Measurements from ENCODE around the gene FGGY.
"Not testable (repeated sequence)": the region's sequence is repeated elsewhere in the genome, so short reads cannot be mapped to it uniquely, and the experiment has no call there.

FGGY gene

DNA sequence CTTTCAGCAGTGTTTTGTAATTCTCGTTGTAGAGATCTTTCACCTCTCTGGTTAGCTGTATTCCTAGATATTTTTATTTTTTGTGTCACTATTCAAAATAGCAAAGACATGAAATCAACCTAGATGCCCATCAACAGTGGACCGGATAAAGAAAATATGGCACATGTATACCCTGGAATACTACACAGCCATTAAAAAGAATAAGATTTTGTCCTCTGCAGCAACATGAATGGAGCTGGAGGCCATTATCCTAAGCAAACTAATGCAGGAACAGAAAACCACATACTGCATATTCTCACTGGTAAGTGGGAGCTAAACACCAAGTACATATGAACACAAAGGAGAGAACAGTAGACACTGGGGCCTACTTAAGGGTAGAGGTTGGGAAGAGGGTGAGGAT is 199.3 kb downstream of the FGGY start:
- not testable (repeated sequence) for DNase-seq

- DNase-seq: no peak
These were observed 200.7 kb downstream of the FGGY start for GRCh38 chr1:59497616-59498015.

DNA sequence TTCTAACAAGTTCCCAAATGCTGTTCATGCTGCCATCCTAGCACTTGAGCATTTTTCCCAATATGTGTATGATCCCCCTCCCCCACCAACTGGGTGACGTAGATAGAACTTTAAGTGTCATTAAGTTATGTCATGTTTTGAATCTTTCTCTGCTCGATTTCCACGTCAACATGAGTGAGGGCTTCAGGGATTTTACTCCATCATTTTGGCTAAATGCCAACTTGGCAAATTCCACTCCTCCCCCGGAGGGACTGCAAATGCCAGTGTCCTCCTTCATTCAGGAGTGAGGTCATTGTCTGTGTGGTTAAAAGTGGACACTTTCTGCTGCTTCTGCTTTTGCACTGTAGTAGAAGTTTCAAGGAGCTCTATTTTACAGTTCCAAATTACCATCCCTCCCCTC is 201.7 kb downstream of the FGGY start:
- no peak for DNase-seq

DNA sequence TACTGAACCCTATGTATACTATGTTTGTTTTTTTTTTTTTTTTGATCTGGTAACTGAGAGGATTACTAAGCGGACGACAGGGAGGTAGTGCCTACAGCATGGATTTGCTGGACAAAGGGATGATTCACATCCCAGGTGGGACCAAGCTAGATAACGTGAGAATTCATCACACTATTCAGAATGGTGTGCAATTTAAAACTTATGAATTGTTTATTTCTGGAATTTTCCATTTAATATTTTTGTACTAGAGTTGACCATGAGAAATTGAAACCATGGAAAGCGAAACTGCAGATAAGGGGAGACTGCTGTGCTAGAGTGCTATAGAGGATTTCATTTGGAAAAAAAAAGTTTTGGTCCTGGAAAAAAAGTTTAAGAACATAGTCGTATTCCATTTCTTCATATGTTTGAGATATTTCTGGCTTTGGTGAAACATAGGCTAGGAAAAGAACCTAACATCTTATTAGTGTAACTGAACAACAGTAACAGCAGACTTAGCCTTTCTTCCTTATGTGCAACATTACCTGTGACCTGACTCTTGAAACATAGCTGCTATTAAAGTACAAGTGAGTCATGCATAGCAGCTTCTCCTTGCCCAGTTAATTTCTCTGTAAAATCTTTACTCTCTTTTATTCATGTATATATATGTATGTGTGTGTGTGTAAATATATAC is 202.5 kb downstream of the FGGY start:
- DNase-seq: no peak

- DNase-seq: no peak
These were observed 203.2 kb downstream of the FGGY start for GRCh38 chr1:59499943-59500569.

GRCh38 chr1:59500950-59501742 is 204.3 kb downstream of the FGGY start:
- DNase-seq: no peak

DNA sequence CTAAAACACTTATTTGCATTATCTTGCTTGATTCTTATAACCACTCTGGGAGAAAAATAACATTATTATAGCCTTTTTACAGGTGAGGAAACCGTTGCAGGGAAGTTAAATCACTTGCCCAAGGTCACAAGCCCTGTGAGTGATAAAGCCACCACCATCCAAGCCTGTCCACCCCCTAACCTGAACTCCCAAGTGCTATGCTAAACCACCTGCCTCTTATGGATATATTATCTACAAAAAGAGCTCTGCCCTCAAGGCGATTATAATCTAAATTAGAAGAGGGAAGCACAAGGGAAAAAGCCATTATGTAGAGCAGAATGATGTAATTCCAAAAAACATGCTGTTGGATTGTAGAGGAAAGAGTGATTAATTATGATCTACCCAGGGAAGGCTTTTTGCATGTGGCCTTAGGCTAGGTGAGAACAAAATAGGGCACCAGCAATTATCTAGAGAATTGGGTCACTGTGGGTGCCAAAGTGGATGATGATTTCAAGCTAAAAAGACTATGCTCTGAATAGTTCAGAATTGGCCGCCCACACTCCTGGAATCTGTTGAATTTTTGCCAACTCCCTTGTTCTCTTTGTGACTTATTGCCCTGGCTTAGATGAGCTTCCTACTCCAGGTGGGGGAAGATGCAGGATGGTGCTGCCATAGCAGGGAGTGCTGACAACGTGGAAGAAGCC is 205.3 kb downstream of the FGGY start:
- DNase-seq: no peak

DNA sequence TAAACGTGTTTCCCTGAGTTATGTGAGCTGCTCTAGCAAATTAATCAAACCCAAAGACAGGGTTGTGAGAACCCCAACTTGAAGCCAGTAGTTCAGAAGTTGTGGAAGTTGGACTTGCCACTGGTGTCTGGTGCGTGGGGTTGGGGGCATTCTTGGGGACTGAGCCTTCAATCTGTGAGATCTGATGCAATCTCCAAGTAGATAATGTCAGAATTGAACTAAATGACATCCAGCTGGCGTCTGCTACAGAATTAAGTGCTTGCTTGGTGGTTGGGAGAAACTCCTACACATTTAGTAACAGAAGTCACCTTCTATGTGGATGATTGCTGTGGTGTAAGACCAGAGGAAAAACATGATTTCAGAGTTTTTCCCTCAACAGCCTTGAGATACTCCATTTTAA is 207.4 kb downstream of the FGGY start:
- no peak for DNase-seq

DNA sequence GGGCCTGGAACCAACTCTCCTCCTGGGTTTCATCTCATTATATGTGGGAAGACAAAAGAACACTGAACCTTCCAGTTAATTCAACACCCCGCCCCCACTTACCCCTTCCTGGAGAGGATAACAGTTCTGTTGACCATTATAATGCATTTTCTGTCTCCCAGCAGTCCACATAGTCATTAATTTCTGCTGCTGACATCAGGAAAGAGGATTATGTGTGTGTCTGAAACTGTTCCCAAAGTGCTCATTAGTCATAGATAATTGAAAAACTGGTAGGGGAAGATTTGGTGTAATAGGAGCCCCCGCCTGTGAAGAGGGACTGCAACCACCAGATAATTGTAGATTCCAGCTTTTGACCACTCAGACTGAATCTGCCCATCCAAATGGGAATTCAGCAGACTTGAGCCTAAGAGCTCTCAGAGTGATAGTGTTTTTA is 208.7 kb downstream of the FGGY start:
- no peak for DNase-seq

DNA sequence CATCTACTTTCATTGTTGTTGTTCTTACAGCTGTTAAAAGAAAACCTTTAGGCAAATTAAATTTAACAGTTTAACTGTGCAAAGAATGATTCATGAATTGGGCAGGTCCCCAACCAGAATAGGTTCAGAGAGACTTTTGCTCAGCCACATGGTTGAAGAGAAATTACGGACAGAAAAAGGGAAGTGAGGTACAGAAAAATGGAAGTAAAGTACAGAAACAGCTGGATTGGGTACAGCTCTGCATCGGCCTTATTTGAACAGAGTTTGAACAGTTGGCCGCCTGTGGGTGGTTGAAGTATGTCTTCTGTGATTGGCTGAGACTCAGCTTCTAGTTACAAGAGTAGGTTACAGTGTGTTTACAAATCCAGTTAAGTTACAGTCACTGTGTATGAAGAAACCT is 210.1 kb downstream of the FGGY start:
- no peak for DNase-seq

DNA sequence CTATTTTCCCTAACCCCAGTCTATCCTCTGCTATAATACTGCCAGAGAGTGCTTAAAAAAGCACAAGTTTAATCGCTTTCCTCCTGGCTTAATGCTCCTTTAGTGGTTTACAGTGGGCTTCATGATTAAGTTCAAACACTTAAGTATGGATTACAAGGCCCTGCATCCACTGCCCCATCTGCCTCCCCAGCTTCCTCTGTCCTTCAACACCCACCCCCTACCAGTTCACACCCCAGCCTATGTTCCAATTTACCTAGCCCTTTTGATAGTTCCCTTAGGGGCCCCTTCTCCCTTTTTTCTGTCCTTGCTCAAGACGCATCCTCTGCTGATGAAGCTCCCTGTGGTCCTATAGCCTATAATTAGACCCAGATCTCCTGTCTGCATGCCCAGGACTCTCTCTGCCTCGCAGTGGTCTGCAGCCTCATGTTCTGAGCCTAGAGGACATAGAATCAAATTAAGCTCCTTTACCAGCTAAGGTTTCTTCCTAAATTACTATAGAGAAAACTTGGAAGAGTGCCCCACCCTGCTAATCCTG is 212.5 kb downstream of the FGGY start:
- no peak for DNase-seq

GRCh38 chr1:59510249-59510648 is 213.4 kb downstream of the FGGY start:
- DNase-seq: no peak

DNA sequence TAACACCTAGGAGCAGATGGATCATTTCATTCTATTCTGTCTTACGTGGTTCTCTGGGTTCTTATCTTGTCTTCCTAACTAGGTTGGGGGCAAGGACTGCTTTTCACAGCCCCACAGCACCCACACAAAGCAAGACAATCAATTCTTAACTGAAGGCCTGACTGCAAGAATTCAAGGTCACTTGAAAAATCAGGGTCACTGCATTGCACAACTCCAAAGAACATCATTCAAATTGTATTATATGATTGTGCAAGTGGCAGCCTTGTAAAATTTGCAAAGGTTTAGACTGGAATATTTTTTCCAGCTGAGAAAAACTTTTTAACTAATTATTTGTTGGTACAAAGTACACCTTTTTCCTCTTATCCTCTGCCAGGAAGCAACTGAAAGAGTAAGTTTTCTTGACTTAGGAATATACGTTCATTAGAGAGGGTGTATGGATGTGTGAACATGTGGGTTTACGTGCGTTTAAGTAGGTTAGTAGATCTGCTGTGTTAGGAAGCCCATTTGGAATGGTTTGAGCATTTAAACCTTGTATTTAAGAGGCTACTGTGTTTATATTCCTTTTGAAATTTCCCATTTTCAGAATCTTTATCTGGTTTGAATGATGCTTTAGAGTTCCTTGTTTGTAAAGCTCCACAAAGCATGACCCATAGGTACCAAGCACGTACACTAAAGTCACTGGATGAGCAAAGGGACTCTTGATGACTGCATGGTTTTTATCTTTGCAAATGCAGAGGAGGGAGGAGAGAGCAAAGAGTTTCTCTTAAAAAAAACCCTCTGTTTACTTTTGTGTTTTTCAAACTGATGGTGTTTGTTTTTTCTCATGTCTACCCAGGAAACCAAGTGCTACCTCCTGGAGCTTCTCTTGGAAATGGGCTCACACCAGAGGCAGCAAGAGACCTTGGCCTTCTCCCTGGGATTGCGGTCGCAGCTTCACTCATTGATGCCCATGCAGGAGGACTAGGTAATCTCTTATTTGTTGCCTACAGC is 214.9 kb downstream of the FGGY start:
- DNase-seq: no peak

- DNase-seq: no peak
These were observed 215.8 kb downstream of the FGGY start for GRCh38 chr1:59512702-59513101.

GRCh38 chr1:59514061-59514909 is 217.4 kb downstream of the FGGY start:
- no peak for DNase-seq

- DNase-seq: no peak
These were observed 220.0 kb downstream of the FGGY start for GRCh38 chr1:59516881-59517280.

- no peak for DNase-seq
These were observed 223.3 kb downstream of the FGGY start for GRCh38 chr1:59520194-59520593.

- no peak for DNase-seq
These were observed 224.0 kb downstream of the FGGY start for GRCh38 chr1:59520827-59521418.

DNA sequence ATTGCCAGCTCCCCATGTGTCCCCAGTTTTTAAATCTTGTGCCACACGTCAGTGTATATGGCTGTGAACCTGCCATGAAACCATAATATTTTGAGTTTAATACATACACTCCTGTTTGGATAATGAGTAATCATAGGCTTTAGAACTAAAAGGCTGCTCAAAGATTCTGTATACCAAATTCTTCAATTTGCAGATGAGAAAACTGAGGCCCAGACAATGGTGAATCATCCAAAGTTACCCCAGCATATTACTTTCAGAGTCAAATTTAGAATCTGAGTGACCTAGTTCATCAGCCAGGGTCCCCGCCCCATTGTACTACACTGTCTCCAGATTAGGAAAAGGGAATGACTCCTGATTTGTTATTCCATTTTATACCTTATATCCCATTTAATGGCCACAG is 224.6 kb downstream of the FGGY start:
- DNase-seq: no peak

DNA sequence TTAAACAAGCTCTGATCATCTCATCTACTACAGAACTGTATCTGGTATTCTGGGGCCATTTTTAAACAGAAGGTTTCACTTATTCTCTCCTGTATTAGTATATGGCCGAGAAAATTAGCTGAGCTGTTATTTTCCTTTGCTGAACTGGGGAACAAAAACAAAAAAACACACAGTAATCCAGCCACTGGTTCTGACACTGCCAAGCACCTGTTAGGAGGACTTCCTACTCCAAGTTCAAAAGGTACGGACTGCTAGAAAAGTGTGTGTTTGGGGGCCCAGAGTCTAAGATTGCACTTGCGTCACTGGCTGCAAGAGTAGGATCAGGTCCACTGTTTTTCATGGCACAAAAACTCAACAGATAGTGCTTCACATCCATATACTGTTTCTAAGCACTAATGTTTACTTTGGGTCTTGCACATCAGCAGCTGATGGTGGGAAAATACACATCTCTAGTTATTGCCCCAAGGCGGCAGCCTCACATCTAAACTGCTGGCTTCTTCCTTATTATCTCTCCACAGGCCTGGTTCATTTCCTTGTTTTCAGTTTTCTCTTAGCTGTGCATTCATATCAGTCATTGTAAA is 226.1 kb downstream of the FGGY start:
- no peak for DNase-seq
